SK-N-MC (cell line): Measurements from ENCODE around the gene RETREG2.

Experiments
- EZH2 ChIP-seq: fragments of 200-600 bp; sonication (generic); IDR thresholded peaks from one replicate; pipeline ENCODE4 v1.6.1; 2017; ENCODE audit warnings: antibody characterized with exemption
- FOXP2 ChIP-seq: optimal IDR thresholded peaks from 2 replicates; pipeline ENCODE3; 2011; ENCODE audit warnings: mild to moderate bottlenecking, moderate library complexity; ENCODE audit not compliant: insufficient read depth; ENCODE audit errors: extremely low read length, control extremely low read depth
- POLR2AphosphoS5 ChIP-seq: IDR thresholded peaks from 2 replicates; pipeline ENCODE4 v1.6.1; 2012; ENCODE audit warnings: mild to moderate bottlenecking, low read depth, low read length, borderline replicate concordance

DNA sequence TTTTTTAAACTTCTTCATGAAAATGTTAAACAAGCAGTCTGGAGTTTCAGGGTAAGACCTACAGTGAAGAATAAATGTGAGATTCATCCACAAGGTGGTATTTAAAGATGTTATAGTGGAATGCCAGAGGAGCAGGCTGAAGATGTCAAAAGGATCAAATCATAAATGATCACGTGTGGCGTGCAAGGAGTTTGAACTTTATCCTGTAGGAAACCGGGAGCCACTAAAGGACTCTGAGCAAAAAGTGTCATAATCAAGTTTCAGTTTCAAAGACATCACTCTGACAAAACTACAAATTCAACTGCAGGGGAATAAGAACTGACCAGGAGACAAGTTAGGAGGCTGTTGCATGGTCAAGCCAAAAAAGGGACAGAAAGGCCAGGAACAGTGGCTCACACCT, 37.4 kb upstream of the RETREG2 start:
- TF ChIP-seq EZH2 = no peak
- no peak for TF ChIP-seq POLR2AphosphoS5
- TF ChIP-seq FOXP2 = no peak
